ENCODE results near the gene MARCKSL1.
A peak's percentile ranks its signal among the peaks of the same experiment; 100 is the strongest.
"Not testable (repeated sequence)": the region's sequence is repeated elsewhere in the genome, so short reads cannot be mapped to it uniquely, and the experiment has no call there.

Gene MARCKSL1

DNA sequence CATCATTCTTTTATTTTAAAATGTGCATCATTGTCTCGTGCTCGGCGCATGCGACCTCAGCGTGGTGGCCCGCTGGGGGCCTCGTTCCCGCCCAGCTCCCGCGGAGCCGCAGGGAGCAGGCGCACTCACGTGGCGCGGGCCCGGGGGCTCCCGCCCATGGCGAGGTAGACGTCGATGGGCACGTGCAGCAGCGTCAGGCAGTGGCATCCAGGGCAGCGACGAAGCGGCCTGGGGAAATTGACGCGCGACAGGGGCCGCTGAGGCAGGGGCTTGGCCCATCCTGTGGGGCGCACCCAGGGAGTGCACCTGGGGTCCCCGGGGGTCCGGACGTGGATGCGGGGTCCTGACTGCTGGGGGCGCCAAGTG lies 25.3 kb upstream of the MARCKSL1 start:
- no peak for DNase-seq (ENCODE audit: low read depth)
- TF ChIP-seq, protein P1, sequence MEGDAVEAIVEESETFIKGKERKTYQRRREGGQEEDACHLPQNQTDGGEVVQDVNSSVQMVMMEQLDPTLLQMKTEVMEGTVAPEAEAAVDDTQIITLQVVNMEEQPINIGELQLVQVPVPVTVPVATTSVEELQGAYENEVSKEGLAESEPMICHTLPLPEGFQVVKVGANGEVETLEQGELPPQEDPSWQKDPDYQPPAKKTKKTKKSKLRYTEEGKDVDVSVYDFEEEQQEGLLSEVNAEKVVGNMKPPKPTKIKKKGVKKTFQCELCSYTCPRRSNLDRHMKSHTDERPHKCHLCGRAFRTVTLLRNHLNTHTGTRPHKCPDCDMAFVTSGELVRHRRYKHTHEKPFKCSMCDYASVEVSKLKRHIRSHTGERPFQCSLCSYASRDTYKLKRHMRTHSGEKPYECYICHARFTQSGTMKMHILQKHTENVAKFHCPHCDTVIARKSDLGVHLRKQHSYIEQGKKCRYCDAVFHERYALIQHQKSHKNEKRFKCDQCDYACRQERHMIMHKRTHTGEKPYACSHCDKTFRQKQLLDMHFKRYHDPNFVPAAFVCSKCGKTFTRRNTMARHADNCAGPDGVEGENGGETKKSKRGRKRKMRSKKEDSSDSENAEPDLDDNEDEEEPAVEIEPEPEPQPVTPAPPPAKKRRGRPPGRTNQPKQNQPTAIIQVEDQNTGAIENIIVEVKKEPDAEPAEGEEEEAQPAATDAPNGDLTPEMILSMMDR (conservative IDR thresholded peaks at IDR 0.05; ENCODE audit: low read depth, low read length): no peak
- no peak overlapping the region for H3K4me3 ChIP-seq (ENCODE audit: low read depth, low read length)

DNA sequence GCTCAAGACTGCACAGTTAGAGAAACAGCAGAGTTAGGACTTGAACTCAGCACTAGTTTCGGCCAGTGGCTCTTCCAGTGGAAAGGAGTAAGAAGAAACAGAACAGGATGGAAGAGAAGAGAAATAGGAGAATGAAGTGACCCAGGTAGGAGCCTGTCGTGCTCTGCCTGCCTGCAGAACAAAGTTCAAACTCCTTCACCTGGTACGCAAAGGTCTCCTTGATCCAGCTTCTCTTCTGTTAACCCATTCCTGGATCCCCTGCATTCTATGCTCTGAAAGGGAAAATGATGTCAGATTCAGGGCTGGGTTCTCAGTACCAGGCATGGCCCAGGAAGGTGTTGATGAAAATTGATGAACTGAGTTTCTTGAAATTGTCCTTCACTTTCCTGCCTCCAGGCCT lies 22.4 kb upstream of the MARCKSL1 start:
- no peak for DNase-seq (ENCODE audit: low read depth)
- H3K4me3 ChIP-seq (ENCODE audit: low read depth, low read length): no peak overlapping the region
- TF ChIP-seq, protein P1 (conservative IDR thresholded peaks at IDR 0.05; ENCODE audit: low read depth, low read length): no peak

DNA sequence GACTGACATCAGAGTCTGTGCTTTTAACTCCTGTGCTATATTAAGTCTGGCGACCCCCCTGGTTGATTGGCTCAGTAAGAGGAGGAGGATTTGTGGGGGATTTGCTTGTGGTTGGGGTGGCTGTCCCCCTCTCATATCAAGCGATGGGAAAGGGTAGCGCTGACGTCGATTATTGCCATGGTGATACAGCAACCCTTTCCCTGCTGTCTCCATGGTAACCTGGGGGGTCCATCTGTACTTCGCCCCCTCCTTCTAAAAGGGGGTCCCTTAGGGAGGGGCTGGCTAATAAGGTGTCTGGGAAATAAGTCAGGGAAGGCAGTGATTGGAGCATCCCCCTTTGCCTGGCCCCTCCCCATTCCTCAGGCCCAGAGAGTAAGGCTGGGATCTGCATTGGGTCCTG lies 21.6 kb upstream of the MARCKSL1 start:
- TF ChIP-seq, protein P1 (conservative IDR thresholded peaks at IDR 0.05; ENCODE audit: low read depth, low read length): no peak
- DNase-seq (ENCODE audit: low read depth): no peak
- no peak overlapping the region for H3K4me3 ChIP-seq (ENCODE audit: low read depth, low read length)

DNA sequence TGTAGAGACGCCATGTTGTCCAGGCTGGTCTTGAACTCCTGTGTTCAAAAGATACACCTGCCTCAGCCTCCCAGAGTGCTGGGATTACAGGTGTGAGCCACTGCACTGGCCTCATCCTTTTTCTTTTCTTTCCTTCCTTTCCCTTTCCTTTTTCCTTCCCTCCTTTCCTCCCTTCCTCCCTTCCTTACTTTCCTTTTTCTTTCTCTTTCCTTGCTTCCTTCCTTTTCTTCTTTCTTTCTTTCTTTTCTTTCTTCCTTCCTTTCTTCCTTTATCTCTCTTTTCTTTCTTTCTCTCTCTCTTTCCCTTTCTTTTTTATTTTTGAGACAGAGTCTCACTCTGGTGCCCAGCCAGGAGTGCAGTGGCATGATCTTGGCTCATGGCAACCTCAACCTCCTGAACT lies 20.4 kb upstream of the MARCKSL1 start:
- no peak overlapping the region for H3K4me3 ChIP-seq (ENCODE audit: low read depth, low read length)
- TF ChIP-seq, protein P1 (conservative IDR thresholded peaks at IDR 0.05; ENCODE audit: low read depth, low read length): no peak
- no peak for DNase-seq (ENCODE audit: low read depth)

DNA sequence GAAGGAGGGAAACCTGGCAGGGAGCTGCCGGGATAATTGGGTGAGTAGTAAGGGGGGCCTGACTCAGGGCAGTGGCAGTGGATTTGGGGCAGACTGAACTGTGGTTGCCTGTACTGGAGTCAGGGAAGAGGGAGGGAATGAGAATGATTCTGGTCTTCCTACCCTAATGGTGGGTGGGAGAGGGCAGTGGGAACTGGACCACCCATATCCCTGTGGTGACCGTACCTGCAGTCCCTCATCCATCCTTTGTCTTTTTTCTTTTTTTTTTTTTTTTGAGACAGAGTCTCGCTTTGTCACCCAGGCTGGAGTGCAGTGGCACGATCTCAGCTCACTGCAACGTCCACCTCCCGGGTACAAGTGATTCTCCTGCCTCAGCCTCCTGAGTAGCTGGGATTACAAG lies 19.7 kb upstream of the MARCKSL1 start:
- DNase-seq (ENCODE audit: low read depth); H3K4me3 ChIP-seq (ENCODE audit: low read depth, low read length): not testable (repeated sequence)

DNA sequence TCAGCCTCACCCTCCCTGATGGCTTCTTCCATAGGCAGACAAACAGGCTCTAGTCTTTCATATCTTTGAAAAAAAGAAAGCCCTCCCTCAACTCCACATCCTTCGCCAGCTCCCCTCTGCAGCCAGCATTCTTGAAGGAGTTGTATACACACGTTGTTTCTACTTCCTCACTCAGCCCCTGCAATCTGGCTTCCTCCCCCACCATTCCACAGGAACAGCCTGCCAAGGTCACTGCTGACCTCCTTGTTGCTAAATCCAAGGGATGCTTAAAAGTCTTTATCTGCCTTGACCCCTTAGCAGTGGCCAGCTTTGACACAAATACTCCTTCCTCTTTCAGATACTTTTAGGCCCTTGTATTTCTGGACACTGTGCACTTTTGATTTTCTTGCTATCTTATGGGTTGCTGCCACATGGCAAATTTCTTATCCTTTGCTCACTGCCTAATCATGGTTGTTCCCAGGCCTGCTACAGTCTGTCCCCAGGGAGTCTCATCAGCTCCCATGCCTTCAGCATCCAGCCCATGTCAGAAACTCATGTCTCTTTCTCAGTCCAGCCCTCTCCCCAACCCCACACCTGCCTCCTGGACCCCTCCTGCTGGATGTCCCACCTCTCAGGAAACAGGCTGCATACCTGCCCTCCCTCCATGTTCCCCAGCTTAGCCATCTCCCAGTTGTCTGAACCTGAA lies 18.0 kb upstream of the MARCKSL1 start:
- peak; percentile 77 for DNase-seq (ENCODE audit: low read depth)
- TF ChIP-seq, protein P1 (conservative IDR thresholded peaks at IDR 0.05; ENCODE audit: low read depth, low read length): no peak
- H3K4me3 ChIP-seq (ENCODE audit: low read depth, low read length): no peak overlapping the region

DNA sequence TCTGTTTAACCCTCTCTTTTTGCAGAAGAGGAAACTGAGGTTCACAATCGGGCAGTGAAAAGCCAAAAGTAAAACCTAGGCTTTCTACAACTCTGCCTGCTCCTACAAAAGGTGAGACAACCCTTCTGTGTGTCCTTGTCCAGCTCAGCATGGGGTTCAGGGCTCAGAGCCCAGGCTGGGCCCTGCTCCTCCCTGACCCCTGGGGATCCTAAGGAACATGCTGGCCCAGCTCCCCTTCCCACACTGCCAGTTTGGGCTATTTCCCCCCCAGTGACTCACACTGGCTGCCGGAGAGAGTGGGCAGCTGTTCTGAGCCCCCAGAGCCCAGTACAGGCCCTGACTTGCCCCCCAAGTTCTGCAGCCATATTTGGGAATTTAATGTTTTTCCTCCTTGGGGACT lies 17.4 kb upstream of the MARCKSL1 start:
- TF ChIP-seq, protein P1 (conservative IDR thresholded peaks at IDR 0.05; ENCODE audit: low read depth, low read length): no peak
- H3K4me3 ChIP-seq (ENCODE audit: low read depth, low read length): no peak overlapping the region
- DNase-seq (ENCODE audit: low read depth): no peak

Measured in choroid plexus epithelial cell (primary cell).